CD4-positive, alpha-beta T cell treated with Interleukin-6 at 100 ng/mL for 8 hours (primary cell): ENCODE measurements around the gene DLL1.
"Not testable (repeated sequence)": the region's sequence is repeated elsewhere in the genome, so short reads cannot be mapped to it uniquely, and the experiment has no call there.

Experiments
- DNase-seq: peaks from one replicate; pipeline ENCODE4 v3.0.0-alpha.2; 2020; ENCODE audit warnings: mixed read lengths, low spot score

The DLL1 gene, protein sequence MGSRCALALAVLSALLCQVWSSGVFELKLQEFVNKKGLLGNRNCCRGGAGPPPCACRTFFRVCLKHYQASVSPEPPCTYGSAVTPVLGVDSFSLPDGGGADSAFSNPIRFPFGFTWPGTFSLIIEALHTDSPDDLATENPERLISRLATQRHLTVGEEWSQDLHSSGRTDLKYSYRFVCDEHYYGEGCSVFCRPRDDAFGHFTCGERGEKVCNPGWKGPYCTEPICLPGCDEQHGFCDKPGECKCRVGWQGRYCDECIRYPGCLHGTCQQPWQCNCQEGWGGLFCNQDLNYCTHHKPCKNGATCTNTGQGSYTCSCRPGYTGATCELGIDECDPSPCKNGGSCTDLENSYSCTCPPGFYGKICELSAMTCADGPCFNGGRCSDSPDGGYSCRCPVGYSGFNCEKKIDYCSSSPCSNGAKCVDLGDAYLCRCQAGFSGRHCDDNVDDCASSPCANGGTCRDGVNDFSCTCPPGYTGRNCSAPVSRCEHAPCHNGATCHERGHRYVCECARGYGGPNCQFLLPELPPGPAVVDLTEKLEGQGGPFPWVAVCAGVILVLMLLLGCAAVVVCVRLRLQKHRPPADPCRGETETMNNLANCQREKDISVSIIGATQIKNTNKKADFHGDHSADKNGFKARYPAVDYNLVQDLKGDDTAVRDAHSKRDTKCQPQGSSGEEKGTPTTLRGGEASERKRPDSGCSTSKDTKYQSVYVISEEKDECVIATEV

DNA sequence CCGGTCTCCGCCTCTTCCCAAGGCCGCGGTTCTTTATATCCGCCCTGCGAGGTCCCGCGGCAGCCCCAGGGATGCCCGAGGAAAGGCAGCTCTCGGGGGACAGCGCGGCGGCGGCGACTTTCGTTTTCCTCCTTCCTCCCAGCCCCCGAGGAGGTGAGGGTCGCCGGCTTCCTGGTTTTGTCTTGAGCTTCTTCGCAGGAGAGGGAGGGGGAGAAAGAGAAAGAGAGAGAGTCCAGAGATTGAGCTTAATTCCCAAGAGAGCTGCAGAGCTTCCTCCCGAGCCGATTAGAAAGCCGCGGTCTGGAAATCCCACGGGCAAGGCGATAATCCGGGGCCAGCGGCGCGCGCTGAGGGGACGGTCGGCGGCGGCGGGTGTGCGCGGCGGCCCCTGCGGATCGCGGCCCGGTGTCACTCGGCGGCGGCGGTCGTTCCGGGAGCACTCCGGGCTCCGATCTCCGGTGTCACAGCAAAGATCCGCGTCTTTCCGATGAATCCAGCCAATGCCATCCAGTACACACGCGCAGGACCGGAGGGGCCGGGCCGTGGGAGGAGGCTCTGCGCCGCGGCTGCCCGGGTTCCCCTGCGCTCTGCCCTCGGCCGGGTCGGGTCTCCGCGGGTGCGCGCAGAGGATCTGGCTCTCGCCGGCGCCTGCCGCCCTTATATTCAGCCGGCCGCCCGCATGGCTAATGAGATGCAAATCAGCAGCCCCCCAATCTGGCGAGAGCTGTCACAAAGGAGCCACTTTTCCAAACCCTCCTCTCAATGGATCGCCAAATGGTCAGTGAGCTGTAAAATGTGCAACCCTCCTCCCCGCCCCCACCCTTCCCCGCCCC, at the start of gene DLL1:
DLL1 (minus strand) TSS at position 783 of the 833 bp plus-strand sequence. CDS start 939 bp downstream, outside the sequence.
- no peak for DNase-seq

DNA sequence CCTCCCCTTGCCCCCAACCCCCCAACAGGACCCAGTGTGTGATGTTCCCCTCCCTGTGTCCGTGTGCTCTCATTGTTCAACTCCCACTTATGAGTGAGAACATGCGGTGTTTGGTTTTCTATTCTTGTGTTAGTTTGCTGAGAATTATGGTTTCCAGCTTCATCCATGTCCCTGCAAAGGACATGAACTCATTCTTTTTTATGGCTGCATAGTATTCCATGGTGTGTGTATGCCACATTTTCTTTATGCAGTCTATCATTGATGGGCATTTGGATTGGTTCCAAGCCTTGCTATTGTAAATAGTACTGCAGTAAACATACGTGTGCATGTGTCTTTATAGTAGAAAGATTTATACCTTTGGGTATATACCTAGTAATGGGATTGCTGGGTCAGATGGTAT, 44.3 kb upstream of the DLL1 start:
- not testable (repeated sequence) for DNase-seq

DNA sequence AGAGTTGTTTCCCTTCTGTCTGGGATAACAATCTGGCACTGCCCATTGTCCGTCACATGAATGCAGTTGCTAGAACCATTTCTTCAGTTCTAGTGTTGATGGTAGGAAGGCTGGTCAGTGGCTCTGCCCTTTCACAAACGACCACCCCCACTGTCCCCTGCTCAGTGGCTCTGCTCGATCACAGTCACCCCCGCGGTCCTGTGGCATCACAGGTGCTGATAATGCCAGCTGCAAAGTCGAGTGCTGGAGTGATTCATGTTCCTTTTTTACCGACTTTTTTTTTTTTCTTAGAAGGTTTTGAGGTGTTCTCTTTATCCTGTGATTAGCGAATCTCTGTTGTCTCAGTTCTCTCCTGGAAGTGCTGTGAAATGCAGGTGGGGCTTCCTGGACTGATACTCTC, 38.4 kb upstream of the DLL1 start:
- DNase-seq, result no peak

DNA sequence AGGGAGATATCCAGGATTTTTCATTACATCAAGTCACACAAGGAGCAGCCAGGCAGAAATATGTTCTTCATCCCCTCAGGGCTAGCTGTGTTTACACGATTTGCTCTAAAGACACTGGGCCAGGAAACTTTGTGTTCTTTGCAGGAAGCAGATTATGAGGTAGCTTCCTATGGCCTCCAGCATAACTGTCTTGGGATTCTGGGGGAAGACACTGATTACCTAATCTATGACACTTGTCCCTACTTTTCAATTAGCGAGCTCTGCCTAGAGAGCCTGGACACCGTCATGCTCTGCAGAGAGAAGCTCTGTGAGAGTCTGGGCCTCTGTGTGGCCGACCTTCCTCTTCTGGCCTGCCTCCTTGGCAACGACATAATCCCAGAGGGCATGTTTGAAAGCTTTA, 26.8 kb upstream of the DLL1 start:
- no peak for DNase-seq

DNA sequence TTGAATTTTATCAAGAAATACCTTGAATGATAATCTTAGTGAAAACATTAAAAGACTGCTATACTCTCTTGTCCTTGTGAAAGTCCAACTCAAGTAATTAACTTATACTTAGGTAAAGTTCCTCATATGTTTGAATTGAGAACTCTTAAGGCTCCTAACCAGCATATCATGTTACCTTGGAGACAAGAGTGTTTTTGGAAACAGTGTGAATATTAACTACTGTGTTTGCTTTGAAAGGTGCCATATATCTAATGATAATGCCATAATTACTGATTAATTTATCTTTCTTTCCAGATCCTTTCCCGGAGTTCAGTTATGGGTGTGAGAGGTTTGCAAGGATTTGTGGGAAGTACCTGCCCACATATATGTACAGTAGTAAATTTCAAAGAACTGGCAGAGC, 26.2 kb upstream of the DLL1 start:
- no peak for DNase-seq

DNA sequence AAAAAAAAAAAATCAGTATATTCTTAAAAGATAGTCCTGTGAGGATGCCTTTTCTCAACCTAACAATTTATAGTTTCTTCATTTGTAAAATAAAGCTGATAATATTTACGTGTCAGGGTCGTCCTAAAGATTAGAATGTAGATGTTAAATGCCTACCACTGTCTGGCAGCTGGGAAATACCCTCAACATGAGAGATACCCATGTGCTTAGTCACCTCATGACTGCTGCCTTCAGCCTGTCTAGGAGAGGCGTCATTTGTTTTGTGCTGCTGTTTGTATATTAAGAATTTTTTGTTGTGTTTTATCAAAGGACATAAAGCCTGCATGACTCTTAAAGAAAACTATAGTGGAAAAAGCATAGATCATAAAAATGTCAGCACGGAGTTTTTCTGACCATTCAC, 25.2 kb upstream of the DLL1 start:
- no peak for DNase-seq

DNA sequence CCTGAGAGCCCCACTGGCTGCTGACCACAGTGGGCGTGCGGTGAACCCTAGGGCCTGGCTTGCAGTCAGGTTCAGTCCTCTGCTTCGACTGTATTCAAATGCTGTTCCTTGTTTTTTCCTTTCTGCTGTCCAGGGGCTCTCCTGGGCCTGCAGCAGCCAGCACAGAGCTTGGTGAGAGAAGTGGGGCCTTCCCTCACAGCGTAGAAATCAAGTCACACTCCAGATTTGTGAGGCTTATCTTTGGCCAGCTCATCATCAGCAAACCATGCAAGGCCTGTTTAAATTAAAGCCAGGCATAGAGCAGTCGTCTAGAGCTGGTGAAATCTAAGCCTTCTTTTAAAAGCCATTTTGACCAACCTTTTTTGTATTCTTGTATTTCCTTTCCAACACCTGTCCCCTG, 24.1 kb upstream of the DLL1 start:
- DNase-seq, result no peak

DNA sequence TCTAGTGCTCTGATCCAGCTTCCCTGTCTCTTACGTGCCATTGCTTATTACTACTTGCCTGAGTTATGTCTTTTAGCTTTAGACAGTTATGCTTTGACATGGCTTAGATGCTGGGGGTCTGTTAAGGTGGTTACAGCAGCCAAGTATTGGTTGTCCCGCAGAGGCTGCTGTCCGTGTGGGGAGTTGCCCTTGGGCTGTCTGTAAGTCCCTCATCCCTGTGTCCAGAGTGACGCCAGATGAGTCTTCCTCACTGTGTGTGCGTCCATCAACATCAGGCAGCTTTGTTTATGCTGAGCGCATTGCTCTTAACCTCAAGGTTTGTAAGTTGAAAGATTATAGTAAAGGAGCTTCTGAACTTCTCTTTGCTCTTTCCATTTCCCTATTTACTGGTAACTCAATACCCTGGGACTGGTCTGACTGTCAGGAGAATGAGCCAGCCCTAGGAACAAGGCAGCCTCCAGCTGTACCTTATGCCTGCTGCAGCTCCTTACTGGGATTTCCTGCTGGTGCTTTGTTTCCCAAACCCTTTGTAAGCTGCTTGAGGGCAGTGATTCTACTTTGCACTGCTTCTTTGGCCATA, 22.9 kb upstream of the DLL1 start:
- no peak for DNase-seq

DNA sequence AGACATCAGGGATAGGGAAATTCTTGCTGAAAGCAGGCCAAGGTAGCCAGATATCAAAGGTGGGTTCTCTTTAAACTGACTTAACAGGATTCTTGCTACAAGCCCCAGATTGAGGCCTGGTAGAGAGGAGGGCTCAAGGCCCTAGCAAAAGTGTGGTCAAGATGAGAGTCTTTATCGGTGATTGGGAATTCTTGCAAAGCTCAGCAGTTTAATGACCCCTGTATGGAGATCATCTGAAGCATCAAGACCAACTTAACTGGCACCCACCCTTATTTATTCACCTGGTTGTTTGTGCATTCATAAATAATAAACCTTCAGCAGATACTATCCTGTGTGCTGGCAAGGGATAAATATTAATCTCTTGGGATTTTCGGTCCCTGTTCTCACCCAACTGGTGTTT, 22.0 kb upstream of the DLL1 start:
- no peak for DNase-seq

DNA sequence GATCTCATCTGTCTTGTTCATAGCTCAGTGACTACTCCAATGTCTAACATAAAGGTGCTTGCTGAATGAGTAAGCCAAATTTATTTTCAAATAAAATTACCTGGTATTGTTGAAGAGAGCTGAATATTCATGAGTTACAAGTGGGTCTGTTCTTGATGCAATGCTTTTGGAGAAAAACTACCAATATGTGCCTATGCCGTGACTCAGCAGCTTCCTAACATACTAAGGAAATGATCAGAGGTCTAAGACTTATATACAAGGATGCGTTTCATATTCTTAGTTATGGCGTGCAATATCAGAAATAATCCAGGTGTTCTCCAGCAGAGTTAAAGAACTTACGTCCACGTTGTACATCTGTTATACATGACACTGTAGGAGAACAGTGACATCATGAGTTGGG, 20.8 kb upstream of the DLL1 start:
- DNase-seq, result no peak

DNA sequence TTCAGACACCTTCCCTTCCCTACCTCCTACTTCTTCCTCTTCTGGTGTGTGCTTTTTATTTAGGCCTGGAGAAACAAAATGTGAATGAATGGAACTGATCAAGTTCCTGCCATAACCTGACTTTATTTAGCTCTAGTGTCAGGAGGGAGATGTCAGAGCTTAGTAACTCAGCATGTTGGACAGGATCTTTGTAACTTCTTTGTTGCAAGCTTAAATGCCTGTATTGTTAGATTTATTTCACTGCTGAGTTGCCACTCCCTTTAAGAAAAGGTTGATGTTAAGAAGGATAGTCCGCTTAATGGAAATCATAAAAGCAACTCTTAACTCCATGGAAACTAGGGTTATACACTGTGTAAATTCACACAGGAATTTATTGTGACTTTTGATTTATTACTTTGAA, 17.9 kb upstream of the DLL1 start:
- no peak for DNase-seq

DNA sequence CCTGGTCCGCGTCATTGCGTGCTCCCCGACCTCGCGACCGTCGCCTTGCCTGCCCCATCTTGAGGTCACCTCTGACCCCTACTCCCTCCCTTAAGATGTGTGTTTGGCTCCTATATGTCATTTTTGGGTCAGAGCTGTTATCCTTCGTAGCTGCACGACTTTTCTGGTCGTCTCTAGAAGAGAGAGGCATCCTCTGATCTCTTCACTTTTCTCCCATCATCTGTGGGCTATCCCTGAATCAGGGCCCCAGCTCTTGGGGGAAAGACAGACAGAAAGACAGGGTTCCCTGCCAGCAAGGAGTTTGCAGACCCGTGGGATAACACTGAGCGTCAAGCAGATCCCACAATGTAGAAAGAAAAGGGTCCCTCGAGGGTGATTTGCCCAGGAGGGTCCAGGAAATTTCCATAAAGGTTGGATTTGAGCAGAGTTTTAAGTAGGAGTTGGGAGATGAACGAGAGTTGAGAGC, 16.2 kb upstream of the DLL1 start:
- DNase-seq, result no peak

DNA sequence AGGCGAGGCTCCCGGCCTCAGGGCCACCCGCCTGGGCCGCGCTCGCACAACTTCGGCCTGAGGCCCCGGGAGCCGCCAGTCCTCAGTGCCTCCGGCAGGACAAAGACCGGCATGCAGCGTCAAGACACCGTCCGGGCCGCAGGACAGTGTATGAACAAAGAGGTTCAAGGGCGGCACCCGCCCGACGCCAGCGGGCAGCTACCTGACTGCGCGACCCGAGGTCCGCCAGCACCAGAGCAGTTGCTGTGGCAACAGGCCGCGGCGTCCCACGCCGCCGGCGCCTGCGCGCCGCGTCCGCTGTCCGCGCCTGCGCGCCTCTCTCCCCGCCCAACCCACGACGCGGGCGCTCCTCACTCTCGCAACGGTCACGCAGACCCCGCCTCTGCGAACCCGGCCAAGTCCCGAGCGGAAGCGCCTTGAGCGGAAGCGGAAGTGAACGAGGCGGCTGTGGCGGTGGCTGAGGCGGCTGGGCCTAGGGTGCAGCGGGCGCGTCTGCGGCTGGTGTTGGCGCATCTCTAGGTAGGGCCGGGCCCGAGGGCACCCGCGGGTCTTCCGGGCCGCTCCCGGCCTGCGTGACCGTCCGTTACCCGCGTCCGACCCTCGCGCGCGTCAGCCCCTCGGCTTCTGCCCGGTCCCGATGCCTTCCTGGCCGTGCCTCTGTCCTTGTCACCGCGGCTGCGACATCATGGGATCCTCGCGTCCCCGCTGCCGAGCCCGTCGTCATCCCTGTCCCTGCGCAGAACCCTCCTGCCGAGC, 15.6 kb upstream of the DLL1 start, which contains the start of gene FAM120B:
FAM120B (plus strand) TSS at position 435 of the 756 bp plus-strand sequence. CDS start 10,633 bp downstream, outside the sequence.
- DNase-seq, result peak; percentile 96

DNA sequence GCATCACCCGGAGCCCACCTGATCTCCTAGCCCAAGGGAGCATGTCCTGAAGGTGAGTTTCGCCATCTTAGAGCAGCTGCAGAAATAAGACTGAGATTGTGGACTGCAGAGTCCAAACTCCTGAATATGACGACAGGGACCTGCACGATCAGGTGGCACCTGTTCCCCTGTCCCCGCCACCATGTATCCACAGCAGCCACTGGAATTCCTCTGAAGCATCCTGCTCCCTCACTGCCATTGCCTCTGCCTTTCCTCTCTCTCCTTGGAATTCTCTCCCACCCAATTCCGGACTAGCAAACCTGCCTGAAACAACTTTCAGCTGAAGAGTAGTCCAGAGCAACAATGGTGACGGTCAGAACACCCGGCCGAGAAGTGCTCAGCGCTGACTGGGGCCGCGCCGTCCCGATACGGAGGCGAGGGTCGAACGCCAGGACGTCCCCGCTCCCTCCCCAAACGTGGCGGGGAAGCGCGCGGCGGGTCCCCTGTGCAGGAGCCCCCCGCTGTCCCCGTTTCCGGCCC, 15.0 kb upstream of the DLL1 start:
- no peak for DNase-seq

DNA sequence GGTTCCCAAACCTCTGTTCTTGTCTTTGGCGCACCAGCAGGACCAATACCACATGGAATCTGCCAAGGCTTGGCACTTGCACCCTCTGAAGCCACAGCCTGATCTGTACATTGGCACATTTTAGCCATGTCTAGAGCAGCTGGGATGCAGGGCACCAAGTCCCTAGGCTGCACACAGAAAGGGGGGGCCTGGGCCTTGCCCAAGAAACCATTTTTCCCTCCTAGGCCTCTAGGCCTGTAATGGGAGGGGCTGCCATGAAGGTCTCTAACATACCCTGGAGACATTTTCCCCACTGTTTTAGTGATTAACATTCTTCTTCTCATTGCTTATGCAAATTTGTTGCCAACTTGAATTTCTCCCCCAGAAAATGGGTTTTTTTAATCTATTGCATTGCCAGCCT, 10.3 kb upstream of the DLL1 start:
- no peak for DNase-seq

DNA sequence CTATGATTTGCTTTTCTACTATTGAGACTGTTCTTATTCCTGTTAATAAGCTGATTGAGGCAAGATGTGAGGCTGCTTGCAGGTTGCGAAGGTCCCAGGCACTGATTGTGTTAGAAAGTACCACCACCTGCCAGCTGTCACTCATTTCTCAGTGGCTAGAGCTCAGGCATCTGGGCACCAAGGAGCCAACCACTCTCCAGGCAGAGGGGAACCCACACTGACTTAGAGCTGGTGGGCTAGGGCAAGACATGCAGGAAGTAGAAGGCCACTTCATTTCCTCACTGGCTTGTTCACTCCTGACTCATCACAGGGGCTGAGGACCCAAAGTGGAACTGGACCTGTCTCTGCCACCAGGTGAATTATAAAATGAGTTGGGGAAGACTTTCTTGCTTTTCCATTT, 7.8 kb upstream of the DLL1 start:
- DNase-seq, result no peak

DNA sequence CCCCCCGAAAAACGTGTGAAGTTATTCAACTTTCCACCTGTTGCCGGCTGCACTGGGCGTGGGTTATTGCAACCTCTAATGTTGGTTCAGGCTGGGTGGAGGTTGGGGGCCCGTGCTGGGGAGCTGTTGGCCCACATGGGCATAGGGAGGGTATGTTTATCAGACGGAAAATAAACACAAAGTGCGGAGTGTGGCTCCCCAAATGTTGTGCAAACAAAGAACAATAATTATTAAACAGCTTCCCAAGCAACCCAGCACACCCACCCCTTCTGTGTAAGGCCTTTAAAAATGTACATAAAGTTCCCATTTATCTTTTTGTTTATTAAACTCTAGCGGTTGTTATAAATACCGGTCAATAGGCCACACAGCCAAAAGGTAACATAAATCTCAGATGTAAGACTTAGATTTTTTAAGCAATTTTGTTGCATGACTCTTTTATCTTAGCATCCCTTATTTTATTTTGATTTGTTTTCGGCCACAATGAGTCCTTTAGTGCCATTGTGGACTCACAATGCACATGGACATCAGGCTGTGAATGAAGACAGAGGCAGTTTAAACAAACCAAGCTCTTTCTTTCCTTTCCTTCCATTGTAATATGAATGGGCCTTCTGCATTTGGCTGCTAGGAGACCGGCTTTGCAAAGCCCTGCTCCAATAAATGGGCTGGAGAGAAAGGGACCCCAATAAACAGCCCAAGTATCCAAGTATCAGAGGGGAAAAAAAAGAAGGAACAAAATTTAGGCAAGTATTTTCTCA, 6.9 kb upstream of the DLL1 start:
- DNase-seq, result no peak

DNA sequence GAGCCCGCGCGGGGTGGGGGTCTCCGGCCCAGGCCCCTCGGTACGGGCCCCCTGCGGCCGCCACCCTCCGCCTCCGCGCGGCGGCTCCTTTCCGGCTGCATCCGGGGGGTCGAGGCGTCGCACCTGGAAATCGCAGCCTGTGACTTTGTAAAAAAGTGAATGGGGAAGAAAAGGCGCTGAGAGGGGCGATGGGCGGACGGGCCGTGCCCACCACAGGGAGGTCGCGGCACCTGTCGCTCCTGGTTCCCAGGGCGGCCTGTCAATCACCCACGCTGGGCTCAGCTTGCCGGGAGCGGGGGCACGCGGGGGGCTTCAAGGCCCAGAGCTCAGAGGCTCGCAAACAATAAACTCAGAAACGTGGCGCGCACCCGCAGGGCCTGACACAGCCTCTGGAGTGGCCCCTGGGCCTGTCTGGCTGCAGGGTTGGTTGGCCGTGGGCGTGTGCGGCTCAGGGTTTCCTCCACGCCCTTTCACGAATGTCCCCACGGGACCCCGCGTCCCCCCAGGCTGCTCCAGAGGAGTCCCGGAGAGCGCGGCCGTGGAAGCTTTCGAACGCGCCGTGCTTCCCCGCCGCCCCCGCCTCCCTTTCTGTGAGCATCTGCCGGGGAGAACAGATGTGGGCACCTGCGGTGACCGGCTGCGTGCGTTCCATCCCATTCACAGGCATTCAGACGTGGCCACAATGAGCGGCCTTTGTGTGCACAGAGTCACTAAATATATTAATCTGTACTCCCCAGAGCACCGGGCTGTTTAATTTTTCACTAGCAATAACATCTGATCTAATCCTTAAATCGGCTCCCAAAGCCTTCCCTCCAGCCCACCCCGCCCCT, 6.1 kb upstream of the DLL1 start:
- no peak for DNase-seq

DNA sequence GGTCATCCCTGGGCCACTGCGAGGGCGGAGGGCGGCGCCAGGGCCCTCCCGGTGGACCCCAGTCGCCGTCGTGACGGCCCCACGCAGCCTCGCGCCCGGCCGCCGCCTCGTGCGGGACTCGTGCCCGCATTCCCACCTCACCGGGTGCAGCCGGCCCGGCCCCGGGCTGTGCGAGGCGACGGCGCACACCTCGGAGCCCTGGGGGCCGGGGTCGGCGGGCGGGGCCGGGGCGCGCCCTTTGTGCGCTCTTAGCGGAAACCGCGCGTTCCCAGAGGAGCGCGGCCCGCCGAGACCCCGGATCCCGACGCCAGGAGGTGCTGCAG, 5.5 kb upstream of the DLL1 start:
- DNase-seq, result no peak
